ENCODE measurements around the gene MLLT3.

Gene MLLT3

GRCh38 chr9:20352591-20352990, 269.7 kb downstream of the MLLT3 start:
- peaks cover 7% of the 10 kb centered on the region for H3K36me3 ChIP-seq (ENCODE audit: control insufficient read depth, insufficient read depth, low read length)
- no CpG with 5 or more reads among the region's 2 CpGs for WGBS, 2 experiments (ENCODE audit: insufficient coverage in 2 of 2)
- H3K4me1 ChIP-seq (ENCODE audit: control insufficient read depth, insufficient read depth, low read length, poor library complexity, severe bottlenecking): peaks cover 45% of the 10 kb centered on the region
- no peak overlapping the region for H3K4me3 ChIP-seq (ENCODE audit: extremely low read depth, insufficient read depth, low read length, poor library complexity, severe bottlenecking)
- no peaks in the 10 kb centered on the region for H3K9me3 ChIP-seq (ENCODE audit: control insufficient read depth, low read length)
- H3K27ac ChIP-seq (ENCODE audit: low read depth, low read length, severe bottlenecking): no peak overlapping the region

GRCh38 chr9:20351715-20352114, 270.6 kb downstream of the MLLT3 start:
- Histone ChIP-seq H3K27ac (ENCODE audit: low read depth, low read length, severe bottlenecking) (no peak overlapping the region), H3K36me3 (ENCODE audit: control insufficient read depth, insufficient read depth, low read length) (peaks cover 7% of the 10 kb centered on the region), H3K9me3 (ENCODE audit: control insufficient read depth, low read length) (no peaks in the 10 kb centered on the region), H3K4me1 (ENCODE audit: control insufficient read depth, insufficient read depth, low read length, poor library complexity, severe bottlenecking) (peaks cover 36% of the 10 kb centered on the region), H3K4me3 (ENCODE audit: extremely low read depth, insufficient read depth, low read length, poor library complexity, severe bottlenecking) (no peak overlapping the region)
- 100% methylated on average over 1 to 3 of the region's 5 CpGs for WGBS, 2 experiments (ENCODE audit: insufficient coverage in 2 of 2)

DNA sequence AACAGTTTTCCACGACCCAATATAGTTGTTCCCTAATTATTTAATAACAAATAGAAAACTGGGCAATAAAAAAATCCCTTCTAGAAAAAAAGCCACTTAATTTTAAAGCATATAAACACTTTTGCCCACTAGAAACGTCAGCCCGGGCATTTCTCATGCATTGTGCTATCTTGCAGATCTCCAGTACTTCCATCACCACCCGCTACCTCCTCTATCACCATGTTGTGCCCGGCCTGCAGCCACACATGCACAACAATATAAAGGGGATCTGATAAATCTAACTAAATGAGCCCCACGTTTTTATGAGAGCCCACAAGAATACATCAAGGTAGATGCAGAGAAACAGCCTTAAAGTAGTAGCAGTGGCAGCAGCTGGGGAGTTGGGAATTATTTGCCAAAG, 272.7 kb downstream of the MLLT3 start:
- H3K9me3 ChIP-seq (ENCODE audit: control insufficient read depth, low read length): no peaks in the 10 kb centered on the region
- 94 to 100% methylated on average over 2 to 4 of the region's 6 CpGs for whole genome bisulfite sequencing, 2 experiments (ENCODE audit: insufficient coverage in 2 of 2)
- peaks cover 23% of the 10 kb centered on the region for H3K4me1 ChIP-seq (ENCODE audit: control insufficient read depth, insufficient read depth, low read length, poor library complexity, severe bottlenecking)
- no peak overlapping the region for H3K4me3 ChIP-seq (ENCODE audit: extremely low read depth, insufficient read depth, low read length, poor library complexity, severe bottlenecking)
- peaks cover 7% of the 10 kb centered on the region for H3K36me3 ChIP-seq (ENCODE audit: control insufficient read depth, insufficient read depth, low read length)
- no peak overlapping the region for H3K27ac ChIP-seq (ENCODE audit: low read depth, low read length, severe bottlenecking)

DNA sequence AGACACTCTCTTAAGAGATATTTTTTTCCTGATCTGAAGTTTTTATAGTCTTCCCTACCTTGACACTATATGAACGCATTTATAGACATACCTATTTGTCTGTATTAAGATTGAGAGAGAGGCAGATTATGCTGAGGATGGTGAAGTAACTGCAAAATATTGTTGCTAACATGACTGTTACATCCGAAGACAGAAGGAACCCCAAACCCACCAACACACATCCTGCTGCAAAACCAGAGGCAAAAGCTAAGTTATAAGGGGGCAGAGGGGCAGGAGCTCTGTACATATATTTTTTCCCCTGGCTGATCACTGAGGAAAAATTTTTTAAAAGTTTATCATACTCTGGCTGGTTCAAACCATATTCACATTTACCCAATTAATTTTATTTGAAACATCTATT, 279.0 kb downstream of the MLLT3 start:
- H3K36me3 ChIP-seq (ENCODE audit: control insufficient read depth, insufficient read depth, low read length): no peaks in the 10 kb centered on the region
- H3K9me3 ChIP-seq (ENCODE audit: control insufficient read depth, low read length): no peaks in the 10 kb centered on the region
- no peaks in the 10 kb centered on the region for H3K4me1 ChIP-seq (ENCODE audit: control insufficient read depth, insufficient read depth, low read length, poor library complexity, severe bottlenecking)
- WGBS, 2 experiments (ENCODE audit: insufficient coverage in 2 of 2): no CpG with 5 or more reads among the region's 2 CpGs
- no peak overlapping the region for H3K27ac ChIP-seq (ENCODE audit: low read depth, low read length, severe bottlenecking)
- H3K4me3 ChIP-seq (ENCODE audit: extremely low read depth, insufficient read depth, low read length, poor library complexity, severe bottlenecking): no peak overlapping the region

GRCh38 chr9:20340511-20340861, 281.8 kb downstream of the MLLT3 start:
- no peak overlapping the region for H3K27ac ChIP-seq (ENCODE audit: low read depth, low read length, severe bottlenecking)
- no peaks in the 10 kb centered on the region for H3K9me3 ChIP-seq (ENCODE audit: control insufficient read depth, low read length)

DNA sequence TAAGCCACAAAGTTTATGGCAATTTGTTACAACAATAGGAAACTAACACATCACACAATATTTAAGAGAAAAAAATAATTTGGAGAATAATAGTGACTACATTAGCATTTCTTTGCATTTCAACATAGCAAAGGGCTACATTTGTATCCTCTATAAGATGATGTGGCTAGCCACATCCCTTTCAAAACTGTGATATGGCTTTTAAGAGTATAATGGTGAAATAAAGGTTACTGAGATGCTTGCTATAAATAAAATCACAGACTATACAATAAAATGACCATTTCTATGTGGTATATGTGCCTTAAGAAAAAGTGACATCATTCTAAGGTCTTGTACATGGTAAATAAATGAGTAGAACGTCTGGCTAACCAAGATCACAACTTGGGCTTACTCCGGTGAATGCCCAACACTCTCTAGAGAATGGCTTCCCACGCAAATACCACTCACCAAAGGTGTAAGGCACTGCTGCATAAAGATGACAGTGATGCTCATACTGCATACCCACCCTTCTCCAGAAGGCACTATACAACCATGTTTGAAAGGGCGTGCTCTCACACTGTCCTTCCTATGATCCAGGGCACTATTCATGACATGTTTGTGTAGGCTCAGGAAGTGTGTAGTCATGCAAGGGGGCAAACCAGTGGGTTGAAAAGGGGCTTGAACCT, 286.5 kb downstream of the MLLT3 start:
- Histone ChIP-seq H3K9me3 (ENCODE audit: control insufficient read depth, low read length) (no peaks in the 10 kb centered on the region), H3K4me3 (ENCODE audit: extremely low read depth, insufficient read depth, low read length, poor library complexity, severe bottlenecking) (no peak overlapping the region), H3K27ac (ENCODE audit: low read depth, low read length, severe bottlenecking) (no peak overlapping the region), H3K4me1 (ENCODE audit: control insufficient read depth, insufficient read depth, low read length, poor library complexity, severe bottlenecking) (no peaks in the 10 kb centered on the region), H3K36me3 (ENCODE audit: control insufficient read depth, insufficient read depth, low read length) (no peaks in the 10 kb centered on the region)
- WGBS, 2 experiments (ENCODE audit: insufficient coverage in 2 of 2): 83% methylated on average over 1 of the region's 4 CpGs; no CpG with 5 or more reads in 1 of the 2 experiments

More at GRCh38 chr9:20340511-20340861, 281.8 kb downstream of the MLLT3 start:
- no peaks in the 10 kb centered on the region for H3K36me3 ChIP-seq (ENCODE audit: control insufficient read depth, insufficient read depth, low read length)
- WGBS, 2 experiments (ENCODE audit: insufficient coverage in 2 of 2): 87 to 100% methylated on average over 1 to 4 of the region's 4 CpGs
- no peaks in the 10 kb centered on the region for H3K4me1 ChIP-seq (ENCODE audit: control insufficient read depth, insufficient read depth, low read length, poor library complexity, severe bottlenecking)
- no peak overlapping the region for H3K4me3 ChIP-seq (ENCODE audit: extremely low read depth, insufficient read depth, low read length, poor library complexity, severe bottlenecking)

GRCh38 chr9:20333991-20334390, 288.3 kb downstream of the MLLT3 start:
- Histone ChIP-seq H3K36me3 (ENCODE audit: control insufficient read depth, insufficient read depth, low read length) (no peaks in the 10 kb centered on the region), H3K4me1 (ENCODE audit: control insufficient read depth, insufficient read depth, low read length, poor library complexity, severe bottlenecking) (no peaks in the 10 kb centered on the region), H3K27ac (ENCODE audit: low read depth, low read length, severe bottlenecking) (no peak overlapping the region), H3K4me3 (ENCODE audit: extremely low read depth, insufficient read depth, low read length, poor library complexity, severe bottlenecking) (no peak overlapping the region), H3K9me3 (ENCODE audit: control insufficient read depth, low read length) (no peaks in the 10 kb centered on the region)
- 64 to 75% methylated on average over 3 to 4 of the region's 5 CpGs for WGBS, 2 experiments (ENCODE audit: insufficient coverage in 2 of 2)

DNA sequence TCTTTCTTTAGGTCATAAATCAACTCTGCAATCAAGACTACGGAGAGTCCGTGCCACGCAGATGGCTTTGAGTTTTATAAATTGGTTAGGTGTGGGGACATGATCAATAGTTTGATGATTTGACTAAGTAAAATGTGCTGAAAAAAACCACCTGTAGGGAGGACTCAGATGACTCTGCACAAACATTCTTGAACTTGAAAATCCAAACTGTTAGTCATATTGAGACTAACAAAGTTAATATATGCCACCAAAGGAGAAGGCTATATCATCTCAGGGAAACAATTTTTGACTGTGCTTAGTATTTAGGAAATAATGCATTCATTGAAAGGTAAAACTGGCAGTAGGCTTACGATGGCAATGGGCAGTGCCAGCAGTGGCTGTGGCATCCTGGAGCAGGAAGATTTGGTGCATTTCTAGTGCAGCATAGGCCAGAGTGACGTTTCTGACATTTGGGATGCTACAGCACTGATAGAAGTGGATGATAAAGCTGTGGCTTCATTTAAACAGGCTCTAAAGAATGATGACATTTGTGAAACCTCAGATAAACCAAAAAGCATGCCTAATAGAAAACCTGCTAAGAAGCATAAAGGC, 291.1 kb downstream of the MLLT3 start:
- WGBS, 2 experiments (ENCODE audit: insufficient coverage in 2 of 2): 84 to 93% methylated on average over 2 to 4 of the region's 5 CpGs
- Histone ChIP-seq H3K36me3 (ENCODE audit: control insufficient read depth, insufficient read depth, low read length) (no peaks in the 10 kb centered on the region), H3K4me1 (ENCODE audit: control insufficient read depth, insufficient read depth, low read length, poor library complexity, severe bottlenecking) (no peaks in the 10 kb centered on the region), H3K27ac (ENCODE audit: low read depth, low read length, severe bottlenecking) (no peak overlapping the region), H3K4me3 (ENCODE audit: extremely low read depth, insufficient read depth, low read length, poor library complexity, severe bottlenecking) (no peak overlapping the region), H3K9me3 (ENCODE audit: control insufficient read depth, low read length) (no peaks in the 10 kb centered on the region)

DNA sequence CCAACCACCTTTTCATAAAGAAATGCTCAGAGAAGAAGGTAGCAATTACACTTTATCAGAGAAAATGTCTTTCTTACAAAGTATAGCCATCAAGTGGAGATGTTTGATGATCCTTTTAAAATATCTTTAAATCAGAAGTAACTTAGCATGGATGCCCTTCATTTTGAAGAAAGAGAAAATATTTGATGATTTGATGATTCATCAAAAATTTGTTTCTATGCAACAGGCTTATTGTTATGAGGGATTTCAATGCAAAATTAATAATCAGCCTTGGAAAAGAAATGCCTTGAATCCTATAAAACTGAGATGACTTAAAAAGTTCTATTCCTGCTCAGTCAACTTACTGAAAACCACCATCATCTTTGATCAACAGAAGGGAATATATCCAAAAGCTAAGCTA, 291.6 kb downstream of the MLLT3 start:
- H3K4me3 ChIP-seq (ENCODE audit: extremely low read depth, insufficient read depth, low read length, poor library complexity, severe bottlenecking): no peak overlapping the region
- no peak overlapping the region for H3K27ac ChIP-seq (ENCODE audit: low read depth, low read length, severe bottlenecking)
- no peaks in the 10 kb centered on the region for H3K36me3 ChIP-seq (ENCODE audit: control insufficient read depth, insufficient read depth, low read length)
- H3K4me1 ChIP-seq (ENCODE audit: control insufficient read depth, insufficient read depth, low read length, poor library complexity, severe bottlenecking): no peaks in the 10 kb centered on the region
- no peaks in the 10 kb centered on the region for H3K9me3 ChIP-seq (ENCODE audit: control insufficient read depth, low read length)

- H3K36me3 ChIP-seq (ENCODE audit: control insufficient read depth, insufficient read depth, low read length): no peaks in the 10 kb centered on the region
- no peak overlapping the region for H3K4me3 ChIP-seq (ENCODE audit: extremely low read depth, insufficient read depth, low read length, poor library complexity, severe bottlenecking)
These were observed 295.8 kb downstream of the MLLT3 start for GRCh38 chr9:20326516-20326915.

GRCh38 chr9:20325008-20325407, 297.3 kb downstream of the MLLT3 start:
- 92 to 94% methylated on average over 8 to 9 of the region's 9 CpGs for WGBS, 2 experiments (ENCODE audit: insufficient coverage in 2 of 2)

More at GRCh38 chr9:20326516-20326915, 295.8 kb downstream of the MLLT3 start:
- no peaks in the 10 kb centered on the region for H3K4me1 ChIP-seq (ENCODE audit: control insufficient read depth, insufficient read depth, low read length, poor library complexity, severe bottlenecking)
- no peaks in the 10 kb centered on the region for H3K9me3 ChIP-seq (ENCODE audit: control insufficient read depth, low read length)
- 76 to 92% methylated on average over 1 to 2 of the region's 2 CpGs for WGBS, 2 experiments (ENCODE audit: insufficient coverage in 2 of 2)
- no peak overlapping the region for H3K27ac ChIP-seq (ENCODE audit: low read depth, low read length, severe bottlenecking)

More at GRCh38 chr9:20325008-20325407, 297.3 kb downstream of the MLLT3 start:
- Histone ChIP-seq H3K9me3 (ENCODE audit: control insufficient read depth, low read length) (no peaks in the 10 kb centered on the region), H3K27ac (ENCODE audit: low read depth, low read length, severe bottlenecking) (peak overlapping the region; percentile 41), H3K4me3 (ENCODE audit: extremely low read depth, insufficient read depth, low read length, poor library complexity, severe bottlenecking) (no peak overlapping the region), H3K4me1 (ENCODE audit: control insufficient read depth, insufficient read depth, low read length, poor library complexity, severe bottlenecking) (peaks cover 10% of the 10 kb centered on the region), H3K36me3 (ENCODE audit: control insufficient read depth, insufficient read depth, low read length) (no peaks in the 10 kb centered on the region)

Measured in mesodermal cell (in vitro differentiated cells).